DMS153 (cell line): Measurements from ENCODE around the gene AAMDC.
"Not testable (repeated sequence)": the region's sequence is repeated elsewhere in the genome, so short reads cannot be mapped to it uniquely, and the experiment has no call there.

ENCODE experiments used
- DNase-seq: peaks from one replicate; lab custom pipeline; 2025; lab: John Stamatoyannopoulos, UW

AAMDC gene

DNA sequence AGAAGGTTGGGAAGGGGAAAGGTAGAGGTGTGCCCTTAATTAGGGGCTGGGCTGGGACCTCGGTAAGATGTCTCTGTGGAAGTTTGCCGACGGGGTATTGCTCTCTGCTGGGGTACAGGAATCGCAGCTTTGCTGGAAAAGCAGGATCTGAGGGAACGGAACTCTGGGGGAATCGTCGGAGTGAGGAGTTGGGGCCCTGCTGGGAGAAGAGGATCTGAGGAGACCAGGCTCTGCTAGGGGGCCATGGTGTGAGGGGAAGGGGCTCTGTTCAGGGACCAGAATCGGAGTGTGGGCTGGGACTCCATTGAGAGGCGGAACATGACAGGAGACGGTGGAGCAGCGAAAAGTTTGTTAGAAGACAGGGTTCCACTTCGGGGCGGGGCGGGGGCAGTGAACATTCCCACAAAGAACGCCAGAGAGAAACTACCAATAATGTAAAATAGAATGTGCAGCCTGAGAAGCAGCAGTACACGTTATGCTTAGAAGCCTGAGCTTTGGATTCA lies 456 bp downstream of the AAMDC start:
- no peak for DNase-seq

GRCh38 chr11:77822126-77822525 lies 1.2 kb downstream of the AAMDC start:
- not testable (repeated sequence) for DNase-seq

DNA sequence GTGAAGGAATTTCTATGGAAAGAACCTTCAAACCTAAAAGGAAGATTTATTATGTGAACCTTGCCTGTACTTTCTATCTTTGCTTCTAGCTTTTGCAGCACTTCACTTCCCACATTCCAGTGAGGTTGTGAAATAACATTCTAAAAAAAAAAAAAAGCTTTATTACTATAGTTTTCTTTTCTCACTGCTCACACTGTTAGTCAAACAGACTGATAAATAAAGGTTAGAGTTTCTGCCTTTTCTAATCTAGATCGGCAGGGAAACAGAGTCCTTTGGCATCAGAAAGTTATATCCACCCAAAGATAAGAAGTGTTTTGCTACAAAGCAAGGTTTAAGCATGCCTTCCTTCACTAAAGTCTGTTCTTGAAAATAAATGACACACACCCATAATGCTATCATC lies 2.8 kb downstream of the AAMDC start:
- no peak for DNase-seq

- no peak for DNase-seq
Observed at GRCh38 chr11:77828926-77829325, 8.0 kb downstream of the AAMDC start.

DNA sequence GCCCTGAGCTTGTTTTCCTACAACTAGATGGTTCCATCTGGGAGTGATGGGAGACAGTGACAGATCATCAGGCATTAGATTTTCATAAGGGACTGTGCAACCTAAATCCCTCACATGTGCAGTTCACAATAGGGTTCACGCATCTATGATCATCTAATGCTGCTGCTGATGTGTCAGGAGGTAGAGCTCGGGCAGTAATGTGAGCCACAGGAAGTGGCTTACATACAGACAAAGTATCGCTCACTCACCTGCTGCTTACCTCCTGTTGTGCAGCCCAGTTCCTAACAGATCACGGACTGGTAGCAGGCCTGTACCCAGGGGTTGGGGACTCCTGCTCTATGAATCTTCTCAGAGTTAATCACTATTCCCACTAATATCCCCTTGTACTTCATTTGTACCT lies 12.4 kb downstream of the AAMDC start:
- DNase-seq = no peak

DNA sequence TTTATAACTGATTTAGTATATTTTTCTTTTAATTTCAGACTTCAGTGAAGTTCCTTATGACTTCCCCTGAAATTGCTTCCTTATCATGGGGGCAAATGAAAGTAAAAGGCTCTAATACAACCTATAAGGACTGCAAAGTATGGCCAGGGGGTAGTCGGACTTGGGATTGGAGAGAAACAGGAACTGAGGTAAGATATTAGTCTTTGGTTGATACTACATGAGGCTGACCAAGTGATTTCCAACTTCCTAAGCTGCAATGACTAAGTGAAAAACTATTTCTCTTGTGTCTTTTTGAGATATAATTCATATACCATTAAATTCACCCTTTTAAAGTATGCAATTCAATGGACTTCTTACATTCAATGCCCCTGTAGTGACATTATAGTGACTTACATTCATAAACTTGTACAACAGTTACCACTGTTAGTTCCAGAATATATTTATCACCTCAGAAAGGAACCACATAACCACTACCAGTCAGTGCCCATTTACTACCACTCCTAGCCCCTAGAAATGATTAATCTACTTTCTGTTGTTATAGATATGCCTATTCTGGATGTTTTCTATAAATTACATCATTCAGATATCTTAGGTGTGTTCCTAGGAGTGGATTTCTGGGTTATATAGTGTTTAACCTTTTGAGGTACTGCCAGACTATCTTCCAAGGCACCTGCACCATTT lies 21.6 kb downstream of the AAMDC start:
- DNase-seq = no peak

GRCh38 chr11:77843700-77844099 lies 22.8 kb downstream of the AAMDC start:
- not testable (repeated sequence) for DNase-seq

GRCh38 chr11:77851503-77851902 lies 30.6 kb downstream of the AAMDC start:
- no peak for DNase-seq

DNA sequence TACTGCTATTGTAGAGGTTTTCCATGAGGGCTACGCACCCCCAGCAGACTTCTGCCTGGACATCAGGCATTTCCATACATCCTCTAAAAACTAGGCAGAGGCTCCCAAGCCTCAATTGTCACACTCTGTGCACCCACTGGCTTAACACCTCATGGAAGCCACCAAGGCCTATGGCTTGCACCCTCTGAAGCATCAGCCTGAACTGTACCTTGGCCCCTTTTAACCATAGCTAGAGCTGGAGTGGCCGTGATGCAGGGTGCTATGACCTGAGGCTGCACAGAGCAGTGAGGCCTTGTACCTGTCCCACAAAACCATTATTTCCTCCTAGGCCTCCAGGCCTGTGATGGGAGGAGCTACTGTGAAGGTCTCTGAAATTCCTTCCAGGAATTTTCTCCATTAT lies 33.9 kb downstream of the AAMDC start:
- no peak for DNase-seq

GRCh38 chr11:77857906-77858457 lies 37.0 kb downstream of the AAMDC start:
- not testable (repeated sequence) for DNase-seq

- DNase-seq = not testable (repeated sequence)
Observed at GRCh38 chr11:77861444-77861843, 40.5 kb downstream of the AAMDC start.

GRCh38 chr11:77865805-77866204 lies 44.9 kb downstream of the AAMDC start:
- DNase-seq = no peak

- no peak for DNase-seq
Observed at GRCh38 chr11:77866336-77866735, 45.4 kb downstream of the AAMDC start.

GRCh38 chr11:77868744-77869143 lies 47.8 kb downstream of the AAMDC start:
- no peak for DNase-seq

- DNase-seq = no peak
Observed at GRCh38 chr11:77871855-77872254, 50.9 kb downstream of the AAMDC start.

- DNase-seq = no peak
Observed at GRCh38 chr11:77873345-77873744, 52.4 kb downstream of the AAMDC start.

DNA sequence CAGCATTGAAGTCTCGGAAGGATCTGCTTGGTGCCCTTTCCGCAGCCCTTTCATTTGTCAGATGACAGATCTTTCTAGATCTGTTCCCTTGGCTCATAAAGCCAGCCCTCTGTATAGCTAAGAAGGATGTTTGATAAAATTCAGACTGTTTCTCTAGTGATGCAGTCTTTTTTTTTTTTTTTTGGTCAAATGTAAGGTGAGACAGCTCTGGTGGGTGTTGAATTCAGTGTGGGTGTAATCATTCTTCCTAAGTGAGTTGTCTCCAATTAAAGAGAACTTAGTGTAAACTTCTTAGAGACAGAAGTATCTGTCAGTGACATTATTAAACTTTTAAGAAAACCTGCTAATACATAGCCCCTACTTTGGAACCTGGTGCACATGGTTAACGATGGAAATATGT lies 53.3 kb downstream of the AAMDC start:
- DNase-seq = no peak

- no peak for DNase-seq
Observed at GRCh38 chr11:77876045-77876444, 55.1 kb downstream of the AAMDC start.

GRCh38 chr11:77878247-77878646 lies 57.3 kb downstream of the AAMDC start:
- not testable (repeated sequence) for DNase-seq

DNA sequence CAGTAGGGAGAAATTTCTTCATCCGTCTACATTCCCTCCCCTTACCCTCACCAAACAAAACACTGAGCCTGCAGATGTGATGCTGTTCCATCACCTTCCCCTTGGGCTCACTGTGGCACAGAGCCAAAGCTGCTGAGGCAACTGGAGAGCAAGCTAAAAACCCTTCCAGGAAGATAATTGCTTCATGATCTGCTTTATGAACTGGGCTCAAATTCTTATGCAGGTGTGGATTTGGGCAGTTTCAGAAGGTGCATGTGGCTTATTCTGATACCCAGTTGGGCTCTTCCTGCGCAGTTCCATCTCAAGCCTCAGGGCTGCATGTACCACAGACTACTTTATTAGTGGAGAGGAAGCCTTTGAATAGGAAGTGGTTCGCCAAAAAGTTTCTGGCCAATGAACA lies 58.3 kb downstream of the AAMDC start:
- no peak for DNase-seq

- no peak for DNase-seq
Observed at GRCh38 chr11:77882396-77882795, 61.5 kb downstream of the AAMDC start.

DNA sequence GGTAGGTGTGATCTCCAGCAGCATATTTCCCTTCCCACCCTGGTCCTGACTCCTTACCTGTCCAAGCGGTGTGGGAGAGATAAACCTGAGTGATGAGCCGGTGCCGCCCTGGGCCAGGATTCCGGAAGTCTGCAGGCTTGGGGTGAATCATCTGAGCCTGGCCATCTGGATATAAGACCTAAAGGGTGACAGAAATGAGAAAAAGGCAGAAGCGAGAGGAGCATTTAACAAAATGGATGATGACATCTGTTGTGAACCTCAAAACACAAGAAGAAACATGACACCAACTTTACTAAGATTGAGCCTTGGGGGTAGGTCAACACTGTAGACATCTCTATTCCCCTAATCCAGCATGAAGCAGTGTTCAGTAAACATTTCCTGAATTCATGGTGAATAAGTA lies 62.8 kb downstream of the AAMDC start:
- DNase-seq = no peak

- DNase-seq = no peak
Observed at GRCh38 chr11:77884186-77884828, 63.4 kb downstream of the AAMDC start.

DNA sequence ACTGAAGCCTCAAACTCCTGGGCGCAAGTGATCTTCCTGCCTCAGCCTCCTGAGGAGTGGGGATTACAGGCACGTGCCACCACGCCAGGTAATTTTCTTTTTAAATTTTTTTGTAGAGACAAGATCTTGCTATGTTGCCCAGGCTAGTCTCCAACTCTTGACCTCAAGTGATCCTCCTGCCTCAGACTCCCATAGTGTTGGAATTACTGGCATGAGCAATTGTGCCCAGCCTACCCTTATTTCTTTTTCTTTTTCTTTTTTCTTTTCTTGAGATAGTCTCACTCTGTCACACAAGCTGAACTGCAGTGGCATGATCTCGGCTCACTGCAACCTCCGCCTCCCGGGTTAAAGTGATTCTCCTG lies 63.9 kb downstream of the AAMDC start:
- DNase-seq = no peak
